Measurements from ENCODE around the gene MAML2. TPM values are rescaled to one million over a fixed set of nuclear protein-coding genes. Genes with fewer than 3 reads are reported as not detected.

The MAML2 gene
- total RNA-seq, 2 experiments from 2014 or later = 0.15 to 1.0 TPM

GRCh38 chr11:96023275-96023674 is 319.7 kb downstream of the MAML2 start:
- H3K4me3 ChIP-seq (ENCODE audit: low read depth, low read length, poor library complexity, severe bottlenecking) = no peak overlapping the region
- POLR2A ChIA-PET = no interaction called here
- H4K20me1 ChIP-seq (ENCODE audit: insufficient read depth, low read length) = no peaks in the 10 kb centered on the region
- no peaks in the 10 kb centered on the region for H3K9me3 ChIP-seq (ENCODE audit: low read length)
- no peak overlapping the region for H2AFZ ChIP-seq (ENCODE audit: low read length)
- CTCF ChIA-PET (ENCODE audit: unreplicated experiment) = no interaction called here
- H3K4me1 ChIP-seq (ENCODE audit: insufficient read depth, low read length, poor library complexity, severe bottlenecking) = no peaks in the 10 kb centered on the region
- H3K36me3 ChIP-seq (ENCODE audit: insufficient read depth, low read length) = no peaks in the 10 kb centered on the region
- H3K79me2 ChIP-seq (ENCODE audit: insufficient read depth, low read depth, low read length) = no peaks in the 10 kb centered on the region
- TF ChIP-seq EZH2phosphoT487 (IDR thresholded peaks at IDR 0.05; ENCODE audit: borderline replicate concordance, low read depth, low read length) = no peak
- TF ChIP-seq, protein P1, sequence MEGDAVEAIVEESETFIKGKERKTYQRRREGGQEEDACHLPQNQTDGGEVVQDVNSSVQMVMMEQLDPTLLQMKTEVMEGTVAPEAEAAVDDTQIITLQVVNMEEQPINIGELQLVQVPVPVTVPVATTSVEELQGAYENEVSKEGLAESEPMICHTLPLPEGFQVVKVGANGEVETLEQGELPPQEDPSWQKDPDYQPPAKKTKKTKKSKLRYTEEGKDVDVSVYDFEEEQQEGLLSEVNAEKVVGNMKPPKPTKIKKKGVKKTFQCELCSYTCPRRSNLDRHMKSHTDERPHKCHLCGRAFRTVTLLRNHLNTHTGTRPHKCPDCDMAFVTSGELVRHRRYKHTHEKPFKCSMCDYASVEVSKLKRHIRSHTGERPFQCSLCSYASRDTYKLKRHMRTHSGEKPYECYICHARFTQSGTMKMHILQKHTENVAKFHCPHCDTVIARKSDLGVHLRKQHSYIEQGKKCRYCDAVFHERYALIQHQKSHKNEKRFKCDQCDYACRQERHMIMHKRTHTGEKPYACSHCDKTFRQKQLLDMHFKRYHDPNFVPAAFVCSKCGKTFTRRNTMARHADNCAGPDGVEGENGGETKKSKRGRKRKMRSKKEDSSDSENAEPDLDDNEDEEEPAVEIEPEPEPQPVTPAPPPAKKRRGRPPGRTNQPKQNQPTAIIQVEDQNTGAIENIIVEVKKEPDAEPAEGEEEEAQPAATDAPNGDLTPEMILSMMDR (conservative IDR thresholded peaks at IDR 0.05; ENCODE audit: low read length) = no peak
- BruUV-seq (replicated peaks) = no TSS peak
- no peak overlapping the region for H3K27ac ChIP-seq (ENCODE audit: low read depth, low read length, poor library complexity, severe bottlenecking)
- no peak for DNase-seq (ENCODE audit: low spot score)
- H3K4me2 ChIP-seq (ENCODE audit: low read length) = no peak overlapping the region
- H3K9me2 ChIP-seq (ENCODE audit: insufficient read depth, low read length) = no peaks in the 10 kb centered on the region
- intact Hi-C loops (cut with micrococcal nuclease; ENCODE audit: unreplicated experiment) = no loop called here

GRCh38 chr11:96021901-96022650 is 320.9 kb downstream of the MAML2 start:
- intact Hi-C loops (cut with micrococcal nuclease; ENCODE audit: unreplicated experiment) = no loop called here
- no peaks in the 10 kb centered on the region for H3K9me3 ChIP-seq (ENCODE audit: low read length)
- TF ChIP-seq EZH2phosphoT487 (IDR thresholded peaks at IDR 0.05; ENCODE audit: borderline replicate concordance, low read depth, low read length) = no peak
- TF ChIP-seq, protein P1 (conservative IDR thresholded peaks at IDR 0.05; ENCODE audit: low read length) = no peak
- no TSS peak for BruUV-seq (replicated peaks)
- ChIA-PET POLR2A (interaction anchor here (0.8 kb wide), 1 partner anchor 147 kb away, joined by 3 read pairs; no protein-coding TSS in a partner anchor), CTCF (ENCODE audit: unreplicated experiment) (no interaction called here)
- H3K9me2 ChIP-seq (ENCODE audit: insufficient read depth, low read length) = no peaks in the 10 kb centered on the region
- no peaks in the 10 kb centered on the region for H3K36me3 ChIP-seq (ENCODE audit: insufficient read depth, low read length)
- no peak overlapping the region for H3K4me3 ChIP-seq (ENCODE audit: low read depth, low read length, poor library complexity, severe bottlenecking)
- no peaks in the 10 kb centered on the region for H3K4me1 ChIP-seq (ENCODE audit: insufficient read depth, low read length, poor library complexity, severe bottlenecking)
- no peak for DNase-seq (ENCODE audit: low spot score)
- no peaks in the 10 kb centered on the region for H3K79me2 ChIP-seq (ENCODE audit: insufficient read depth, low read depth, low read length)
- H2AFZ ChIP-seq (ENCODE audit: low read length) = no peak overlapping the region
- no peak overlapping the region for H3K27ac ChIP-seq (ENCODE audit: low read depth, low read length, poor library complexity, severe bottlenecking)
- H4K20me1 ChIP-seq (ENCODE audit: insufficient read depth, low read length) = no peaks in the 10 kb centered on the region
- no peak overlapping the region for H3K4me2 ChIP-seq (ENCODE audit: low read length)
